HFF-Myc (cell line): ENCODE measurements around the gene USP11.
"Not testable (repeated sequence)": the region's sequence is repeated elsewhere in the genome, so short reads cannot be mapped to it uniquely, and the experiment has no call there.

Experiments used
- DNase-seq: peaks from one replicate; pipeline ENCODE4 v3.0.0-alpha.2; 2011; ENCODE audit warnings: low read depth; ENCODE audit errors: extremely low read depth
- H3K4me3 ChIP-seq: replicated peaks from 2 replicates; pipeline ENCODE4 v1.5.1; 2011; ENCODE audit warnings: low read depth, mild to moderate bottlenecking, control low read depth, low read length
- TF ChIP-seq, protein P1 (sequence below): IDR thresholded peaks from 2 replicates; pipeline ENCODE4 v1.5.1; 2012; ENCODE audit warnings: mild to moderate bottlenecking, low read depth, low read length, control low read depth; ENCODE audit errors: missing control alignments

The USP11 gene

DNA sequence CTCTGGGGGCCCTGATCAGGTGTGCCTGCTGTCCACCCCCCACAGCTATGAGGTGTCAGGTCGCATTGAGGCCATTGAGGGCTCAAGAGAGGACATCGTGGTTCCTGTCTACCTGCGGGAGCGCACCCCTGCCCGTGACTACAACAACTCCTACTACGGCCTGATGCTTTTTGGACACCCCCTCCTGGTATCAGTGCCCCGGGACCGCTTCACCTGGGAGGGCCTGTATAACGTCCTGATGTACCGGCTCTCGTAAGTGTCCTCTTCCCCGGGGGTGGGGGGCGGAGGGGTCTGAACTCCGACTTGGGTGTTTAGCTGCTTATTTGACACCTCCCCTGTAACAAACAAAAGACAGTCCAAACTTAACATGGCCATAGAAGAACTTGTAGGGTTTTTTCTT, 10.5 kb downstream of the USP11 start:
- H3K4me3 ChIP-seq = no peak overlapping the region
- DNase-seq = no peak
- TF ChIP-seq, protein P1, sequence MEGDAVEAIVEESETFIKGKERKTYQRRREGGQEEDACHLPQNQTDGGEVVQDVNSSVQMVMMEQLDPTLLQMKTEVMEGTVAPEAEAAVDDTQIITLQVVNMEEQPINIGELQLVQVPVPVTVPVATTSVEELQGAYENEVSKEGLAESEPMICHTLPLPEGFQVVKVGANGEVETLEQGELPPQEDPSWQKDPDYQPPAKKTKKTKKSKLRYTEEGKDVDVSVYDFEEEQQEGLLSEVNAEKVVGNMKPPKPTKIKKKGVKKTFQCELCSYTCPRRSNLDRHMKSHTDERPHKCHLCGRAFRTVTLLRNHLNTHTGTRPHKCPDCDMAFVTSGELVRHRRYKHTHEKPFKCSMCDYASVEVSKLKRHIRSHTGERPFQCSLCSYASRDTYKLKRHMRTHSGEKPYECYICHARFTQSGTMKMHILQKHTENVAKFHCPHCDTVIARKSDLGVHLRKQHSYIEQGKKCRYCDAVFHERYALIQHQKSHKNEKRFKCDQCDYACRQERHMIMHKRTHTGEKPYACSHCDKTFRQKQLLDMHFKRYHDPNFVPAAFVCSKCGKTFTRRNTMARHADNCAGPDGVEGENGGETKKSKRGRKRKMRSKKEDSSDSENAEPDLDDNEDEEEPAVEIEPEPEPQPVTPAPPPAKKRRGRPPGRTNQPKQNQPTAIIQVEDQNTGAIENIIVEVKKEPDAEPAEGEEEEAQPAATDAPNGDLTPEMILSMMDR = no peak

GRCh38 chrX:47244676-47245075, 11.9 kb downstream of the USP11 start:
- TF ChIP-seq, protein P1 = no peak
- H3K4me3 ChIP-seq = no peak overlapping the region
- no peak for DNase-seq

- TF ChIP-seq, protein P1 = no peak
- DNase-seq = no peak
- H3K4me3 ChIP-seq = no peak overlapping the region
Measured at GRCh38 chrX:47245156-47245555, 12.3 kb downstream of the USP11 start.

DNA sequence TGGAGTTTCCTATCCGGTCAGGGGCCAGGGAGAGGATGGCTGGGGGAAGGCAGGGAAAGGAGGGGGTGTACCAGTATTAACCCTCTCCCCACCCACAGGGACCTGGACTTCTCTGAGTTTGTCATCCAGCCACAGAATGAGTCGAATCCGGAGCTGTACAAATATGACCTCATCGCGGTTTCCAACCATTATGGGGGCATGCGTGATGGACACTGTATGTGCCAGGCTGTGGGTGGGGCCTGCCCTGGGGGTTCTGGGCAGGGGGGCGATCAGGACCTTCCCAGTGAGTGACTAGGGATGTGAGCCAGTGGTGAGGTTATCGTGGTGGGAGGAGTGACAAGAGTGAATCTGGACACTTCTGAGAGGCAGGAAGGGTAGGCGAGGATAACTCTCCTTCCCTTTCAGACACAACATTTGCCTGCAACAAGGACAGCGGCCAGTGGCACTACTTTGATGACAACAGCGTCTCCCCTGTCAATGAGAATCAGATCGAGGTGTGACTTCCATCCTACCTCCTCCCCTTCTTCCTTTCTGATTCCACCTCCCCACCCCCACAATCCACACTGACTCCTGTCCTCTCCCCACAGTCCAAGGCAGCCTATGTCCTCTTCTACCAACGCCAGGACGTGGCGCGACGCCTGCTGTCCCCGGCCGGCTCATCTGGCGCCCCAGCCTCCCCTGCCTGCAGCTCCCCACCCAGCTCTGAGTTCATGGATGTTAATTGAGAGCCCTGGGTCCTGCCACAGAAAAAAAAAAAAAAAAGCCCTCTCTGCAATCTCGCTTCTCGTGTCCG, 14.6 kb downstream of the USP11 start:
- H3K4me3 ChIP-seq = no peak overlapping the region
- DNase-seq = no peak
- TF ChIP-seq, protein P1 = no peak

DNA sequence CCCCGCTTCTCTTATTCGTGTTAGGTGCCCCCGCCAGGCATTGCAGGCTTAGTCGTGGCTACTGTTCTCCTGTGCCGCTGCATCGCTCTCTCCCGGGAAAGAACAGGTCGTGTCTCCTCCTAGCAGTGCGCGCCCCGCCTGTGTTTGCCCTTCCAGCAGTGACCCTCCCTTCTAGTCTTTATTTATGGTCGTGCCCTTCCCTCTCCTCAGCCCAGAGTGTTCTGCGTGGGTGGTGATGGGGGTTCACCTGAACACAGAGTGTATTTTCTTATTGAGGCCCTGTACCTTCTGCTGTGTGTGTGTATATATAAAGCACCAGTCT, 15.2 kb downstream of the USP11 start:
- no peak overlapping the region for H3K4me3 ChIP-seq
- DNase-seq = no peak
- TF ChIP-seq, protein P1 = no peak

DNA sequence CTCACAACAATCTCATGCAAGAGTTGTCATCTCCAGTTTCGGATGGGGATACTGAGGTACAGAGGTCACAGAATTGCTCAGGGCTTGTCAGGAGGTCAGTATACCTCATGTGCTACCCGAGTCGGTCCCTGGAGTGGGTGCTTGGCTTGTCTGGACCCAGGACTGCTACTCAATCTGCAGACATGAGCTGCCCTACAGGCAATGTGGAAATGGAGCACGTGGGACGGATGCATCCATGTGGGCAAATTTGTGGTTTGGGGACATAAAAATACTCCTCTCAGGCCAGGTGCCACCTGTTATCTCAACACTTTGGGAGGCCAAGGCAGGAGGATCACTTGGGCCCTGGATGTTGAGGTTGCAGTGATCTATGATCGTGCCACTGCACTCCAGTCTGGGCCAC, 15.8 kb downstream of the USP11 start:
- H3K4me3 ChIP-seq = no peak overlapping the region
- DNase-seq = no peak
- TF ChIP-seq, protein P1 = no peak

- H3K4me3 ChIP-seq = no peak overlapping the region
- DNase-seq = no peak
- TF ChIP-seq, protein P1 = no peak
Measured at GRCh38 chrX:47250017-47250347, 17.2 kb downstream of the USP11 start.

DNA sequence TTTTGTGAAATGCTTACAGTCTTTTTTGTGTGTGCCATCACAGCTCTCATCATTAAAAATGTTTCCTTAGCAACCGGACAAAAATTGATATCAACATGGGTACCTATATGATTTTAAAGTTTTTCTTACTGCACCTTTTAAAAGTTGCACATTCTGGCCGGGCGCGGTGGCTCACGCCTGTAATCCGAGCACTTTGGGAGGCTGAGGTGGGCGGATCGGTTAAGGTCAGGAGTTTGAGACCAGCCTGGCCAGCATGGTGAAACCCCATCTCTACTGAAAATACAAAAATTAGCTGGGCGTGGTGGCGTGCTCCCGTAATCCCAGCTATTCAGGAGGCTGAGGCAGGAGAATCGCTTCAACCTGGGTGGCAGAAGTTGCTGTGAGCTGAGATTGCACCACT, 24.8 kb downstream of the USP11 start:
- not testable (repeated sequence) for DNase-seq, H3K4me3 ChIP-seq
